ENCODE measurements around the gene ILF3.
"Not testable (repeated sequence)": the region's sequence is repeated elsewhere in the genome, so short reads cannot be mapped to it uniquely, and the experiment has no call there.

Gene ILF3

GRCh38 chr19:10643172-10643967 is 10.8 kb upstream of the ILF3 start:
- DNase-seq, result no peak

GRCh38 chr19:10643968-10644259 is 10.2 kb upstream of the ILF3 start:
- DNase-seq, result no peak

- DNase-seq, result peak; percentile 39
These were observed 9.7 kb upstream of the ILF3 start for GRCh38 chr19:10644260-10645007.

- DNase-seq, result no peak
These were observed 7.5 kb upstream of the ILF3 start for GRCh38 chr19:10646456-10647159.

- DNase-seq, result no peak
These were observed 5.8 kb upstream of the ILF3 start for GRCh38 chr19:10648360-10648759.

- no peak for DNase-seq
These were observed 2.3 kb upstream of the ILF3 start for GRCh38 chr19:10651851-10652250.

GRCh38 chr19:10653482-10653731 is 739 bp upstream of the ILF3 start:
- DNase-seq, result no peak

- DNase-seq, result peak; percentile 90
These were observed 687 bp downstream of the ILF3 start for GRCh38 chr19:10654610-10655456.

GRCh38 chr19:10655457-10656312 is 1.5 kb downstream of the ILF3 start:
- no peak for DNase-seq

- no peak for DNase-seq
These were observed 6.2 kb downstream of the ILF3 start for GRCh38 chr19:10660346-10660745.

GRCh38 chr19:10661946-10662345 is 7.8 kb downstream of the ILF3 start:
- DNase-seq, result no peak

- DNase-seq, result no peak
These were observed 8.5 kb downstream of the ILF3 start for GRCh38 chr19:10662384-10663251.

- DNase-seq, result not testable (repeated sequence)
These were observed 9.1 kb downstream of the ILF3 start for GRCh38 chr19:10663252-10663563.

GRCh38 chr19:10667867-10668266 is 13.7 kb downstream of the ILF3 start:
- DNase-seq, result no peak

- no peak for DNase-seq
These were observed 15.1 kb downstream of the ILF3 start for GRCh38 chr19:10669246-10669645.

GRCh38 chr19:10670182-10670581 is 16.0 kb downstream of the ILF3 start:
- no peak for DNase-seq

GRCh38 chr19:10670876-10671804 is 17.0 kb downstream of the ILF3 start:
- DNase-seq, result no peak

- not testable (repeated sequence) for DNase-seq
These were observed 17.8 kb downstream of the ILF3 start for GRCh38 chr19:10671922-10672321.

- not testable (repeated sequence) for DNase-seq
These were observed 21.1 kb downstream of the ILF3 start for GRCh38 chr19:10675214-10675613.

GRCh38 chr19:10677751-10678150 is 23.6 kb downstream of the ILF3 start:
- DNase-seq, result no peak
